ENCODE results near the gene KCNN2.

The KCNN2 gene

GRCh38 chr5:114362197-114362976 is 517 bp downstream of the KCNN2 start:
- DNase-seq (ENCODE audit: extremely low read depth, low read depth): no peak
- no peak for TF ChIP-seq CTCF (IDR thresholded peaks at IDR 0.05; ENCODE audit: low read depth, low read length)

DNA sequence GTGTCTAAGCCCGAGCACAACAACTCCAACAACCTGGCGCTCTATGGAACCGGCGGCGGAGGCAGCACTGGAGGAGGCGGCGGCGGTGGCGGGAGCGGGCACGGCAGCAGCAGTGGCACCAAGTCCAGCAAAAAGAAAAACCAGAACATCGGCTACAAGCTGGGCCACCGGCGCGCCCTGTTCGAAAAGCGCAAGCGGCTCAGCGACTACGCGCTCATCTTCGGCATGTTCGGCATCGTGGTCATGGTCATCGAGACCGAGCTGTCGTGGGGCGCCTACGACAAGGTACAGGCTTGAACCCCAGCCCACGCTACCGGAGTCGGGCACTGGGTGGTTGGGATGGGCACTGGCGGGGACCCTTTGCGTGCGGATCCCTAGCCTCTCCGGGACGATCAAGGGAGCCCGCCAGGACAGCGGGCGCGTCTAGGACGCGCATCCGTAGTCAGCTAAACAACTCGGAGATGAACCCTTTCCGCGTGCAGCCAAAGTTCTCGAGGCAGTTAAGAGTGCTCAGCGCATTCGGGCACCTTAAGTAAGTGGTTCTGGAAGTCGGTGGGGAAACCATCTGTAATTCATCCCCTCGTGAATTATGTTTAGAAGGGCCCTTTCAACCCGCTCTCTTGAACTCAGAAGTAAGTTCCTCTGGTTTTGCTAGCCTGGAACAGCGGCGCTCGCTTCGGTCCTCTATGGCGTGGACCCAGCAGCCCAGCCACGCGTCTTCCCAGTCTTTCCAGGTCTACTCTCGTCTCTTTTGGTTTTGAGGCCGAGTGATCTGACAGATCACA is 1.3 kb downstream of the KCNN2 start:
- TF ChIP-seq CTCF (IDR thresholded peaks at IDR 0.05; ENCODE audit: low read depth, low read length): no peak
- DNase-seq (ENCODE audit: extremely low read depth, low read depth): no peak

DNA sequence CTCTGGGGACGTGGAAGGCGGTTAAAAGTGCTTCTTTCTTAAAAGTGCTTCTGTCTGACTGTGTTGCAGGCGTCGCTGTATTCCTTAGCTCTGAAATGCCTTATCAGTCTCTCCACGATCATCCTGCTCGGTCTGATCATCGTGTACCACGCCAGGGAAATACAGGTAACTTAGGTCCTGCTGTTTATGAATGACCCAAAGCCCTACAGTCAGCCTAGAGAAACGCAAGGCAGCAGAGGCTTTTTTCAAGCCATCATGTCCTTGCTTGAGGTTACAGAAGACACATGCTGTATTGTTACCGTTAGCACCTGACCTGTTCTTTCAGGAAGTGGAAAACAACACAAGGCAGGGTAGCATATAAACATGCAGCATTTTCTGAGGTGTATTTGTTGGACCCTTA is 2.0 kb downstream of the KCNN2 start:
- no peak for DNase-seq (ENCODE audit: extremely low read depth, low read depth)
- no peak for TF ChIP-seq CTCF (IDR thresholded peaks at IDR 0.05; ENCODE audit: low read depth, low read length)

GRCh38 chr5:114367029-114367428 is 5.2 kb downstream of the KCNN2 start:
- no peak for TF ChIP-seq CTCF (IDR thresholded peaks at IDR 0.05; ENCODE audit: low read depth, low read length)
- DNase-seq (ENCODE audit: extremely low read depth, low read depth): no peak

DNA sequence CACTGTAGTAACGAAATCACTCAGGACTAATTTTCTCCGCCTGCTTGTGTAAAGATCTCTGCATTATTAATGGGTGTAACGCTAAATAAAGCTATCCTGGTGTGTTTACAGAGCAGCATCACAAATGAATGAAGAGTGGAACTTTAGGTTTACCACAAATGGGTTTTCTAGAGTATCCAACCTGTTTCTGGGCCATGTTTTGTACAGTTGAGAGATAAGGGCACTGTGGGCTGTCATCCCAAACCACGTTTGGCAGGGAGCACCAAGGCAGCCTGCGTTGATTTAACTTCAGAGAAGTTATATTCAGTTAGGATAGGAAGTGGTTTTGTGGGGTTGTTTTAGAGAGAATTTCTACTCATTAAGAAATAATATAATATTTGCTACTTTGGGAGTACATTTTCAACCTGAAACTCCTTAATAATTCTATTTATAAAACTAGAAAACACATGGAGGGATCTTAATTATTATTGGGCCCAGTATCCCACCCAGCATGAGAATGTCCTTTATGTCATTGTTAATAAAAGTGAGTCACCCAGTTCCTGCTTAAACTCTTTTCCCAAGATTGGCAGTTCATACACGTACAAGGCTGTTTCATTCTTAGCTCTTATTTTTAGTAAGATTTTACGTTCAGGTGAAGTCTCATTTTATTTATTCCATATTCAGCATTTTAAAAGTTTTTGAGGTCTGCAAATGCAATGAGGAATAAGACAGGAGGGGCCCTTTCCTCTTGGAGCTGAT is 8.0 kb downstream of the KCNN2 start:
- DNase-seq (ENCODE audit: extremely low read depth, low read depth): no peak
- no peak for TF ChIP-seq CTCF (IDR thresholded peaks at IDR 0.05; ENCODE audit: low read depth, low read length)

GRCh38 chr5:114377050-114377844 is 15.4 kb downstream of the KCNN2 start:
- TF ChIP-seq CTCF (IDR thresholded peaks at IDR 0.05; ENCODE audit: low read depth, low read length): no peak
- no peak for DNase-seq (ENCODE audit: extremely low read depth, low read depth)

Data from AG09319 (cell line).